ENCODE measurements around the gene EXOC4.
A peak's percentile ranks its signal among the peaks of the same experiment; 100 is the strongest.

EXOC4 gene

GRCh38 chr7:133479456-133480065 lies 226.7 kb downstream of the EXOC4 start:
- FAIRE-seq = no peak
- no peak for DNase-seq (ENCODE audit: insufficient read length, low spot score)

GRCh38 chr7:133480868-133481267 lies 228.0 kb downstream of the EXOC4 start:
- FAIRE-seq (no peak), DNase-seq (ENCODE audit: insufficient read length, low spot score) (no peak)

DNA sequence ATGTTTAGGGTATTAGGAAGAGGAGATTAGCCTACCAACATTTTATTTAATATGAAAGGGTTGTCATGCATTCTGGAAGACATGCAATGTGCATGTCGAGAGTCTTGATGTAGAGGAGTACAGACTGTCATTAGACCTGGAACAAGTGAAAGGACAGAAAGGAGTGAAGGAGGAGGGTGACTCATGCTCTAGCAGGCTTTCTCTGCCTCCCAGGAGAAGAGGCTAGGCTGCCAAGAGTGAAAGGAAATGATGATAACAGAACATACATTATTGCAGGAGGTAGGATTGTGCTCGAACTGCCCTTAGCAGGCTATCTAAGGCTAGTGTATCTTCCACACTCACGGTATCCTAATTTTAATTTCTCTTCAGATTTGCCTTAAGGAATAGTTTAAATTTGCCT lies 228.8 kb downstream of the EXOC4 start:
- no peak for FAIRE-seq

GRCh38 chr7:133482599-133482998 lies 229.7 kb downstream of the EXOC4 start:
- DNase-seq (ENCODE audit: insufficient read length, low spot score) (no peak), FAIRE-seq (no peak)

More for the DNA sequence above, 228.8 kb downstream of the EXOC4 start:
- DNase-seq (ENCODE audit: insufficient read length, low spot score) = peak; percentile 1

GRCh38 chr7:133484086-133484485 lies 231.2 kb downstream of the EXOC4 start:
- no peak for FAIRE-seq
- no peak for DNase-seq (ENCODE audit: insufficient read length, low spot score)

GRCh38 chr7:133489906-133490305 lies 237.0 kb downstream of the EXOC4 start:
- DNase-seq (ENCODE audit: insufficient read length, low spot score) (no peak), FAIRE-seq (no peak)

DNA sequence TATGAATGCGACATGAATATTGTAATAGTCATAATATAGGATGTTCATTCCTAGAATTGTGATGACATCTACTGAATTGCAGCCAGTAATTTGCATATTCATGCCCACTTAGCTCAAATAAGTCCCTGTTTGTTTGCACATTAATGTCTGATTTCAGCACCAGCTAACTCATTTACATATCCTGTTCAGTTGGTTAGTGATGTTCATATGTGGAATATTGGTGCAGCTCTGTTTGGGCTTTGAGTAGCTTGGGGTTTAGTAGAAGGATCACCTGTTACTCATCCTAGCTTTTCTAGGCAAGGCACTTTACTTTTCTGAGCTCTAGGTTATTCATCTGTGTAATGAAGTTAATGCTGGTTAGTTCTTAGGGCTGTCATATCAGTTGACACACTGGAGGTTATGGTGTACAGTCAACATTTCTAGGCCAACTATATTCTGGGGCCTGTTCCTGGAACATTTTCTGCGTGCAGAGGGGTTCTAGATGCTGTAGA lies 238.4 kb downstream of the EXOC4 start:
- no peak for FAIRE-seq
- DNase-seq (ENCODE audit: insufficient read length, low spot score) = no peak

DNA sequence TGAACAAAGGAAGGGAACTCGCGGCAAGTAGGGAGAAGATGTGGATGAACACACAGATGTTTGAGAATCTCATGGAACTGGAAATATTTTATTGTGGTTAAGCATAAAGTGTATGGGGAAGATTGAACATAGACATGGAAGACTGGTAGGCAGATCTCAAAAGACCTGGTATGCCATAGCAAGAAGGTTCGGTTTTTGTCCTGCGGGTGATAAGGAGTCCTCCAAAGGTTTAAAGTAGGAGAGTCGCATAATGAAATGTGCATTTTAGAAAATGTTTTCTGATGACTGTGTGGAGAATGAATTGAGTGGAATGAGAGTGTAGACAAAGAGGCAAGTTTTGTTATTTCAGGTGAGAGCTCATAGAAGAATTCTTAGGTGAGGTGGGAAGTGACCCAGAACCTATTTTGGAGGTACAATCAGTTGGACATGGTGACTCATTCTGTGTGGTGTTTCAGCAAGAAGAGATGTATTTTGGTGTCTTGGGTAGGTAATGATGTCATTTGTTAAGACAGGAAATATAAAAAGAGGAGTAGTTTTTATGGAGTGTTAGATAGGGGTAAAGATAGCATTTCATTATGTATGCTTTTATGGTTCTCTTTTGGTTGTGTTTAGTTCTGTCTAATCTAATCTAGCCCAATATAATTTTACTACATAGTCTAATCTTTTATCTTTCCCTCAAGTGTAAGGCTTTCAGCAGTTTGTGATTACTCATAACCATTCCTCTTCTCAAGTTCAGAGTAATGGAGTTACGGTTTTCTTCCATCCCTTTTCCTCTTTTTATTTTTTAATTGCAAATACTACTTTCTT lies 239.2 kb downstream of the EXOC4 start:
- DNase-seq (ENCODE audit: insufficient read length, low spot score) = no peak
- FAIRE-seq = no peak

DNA sequence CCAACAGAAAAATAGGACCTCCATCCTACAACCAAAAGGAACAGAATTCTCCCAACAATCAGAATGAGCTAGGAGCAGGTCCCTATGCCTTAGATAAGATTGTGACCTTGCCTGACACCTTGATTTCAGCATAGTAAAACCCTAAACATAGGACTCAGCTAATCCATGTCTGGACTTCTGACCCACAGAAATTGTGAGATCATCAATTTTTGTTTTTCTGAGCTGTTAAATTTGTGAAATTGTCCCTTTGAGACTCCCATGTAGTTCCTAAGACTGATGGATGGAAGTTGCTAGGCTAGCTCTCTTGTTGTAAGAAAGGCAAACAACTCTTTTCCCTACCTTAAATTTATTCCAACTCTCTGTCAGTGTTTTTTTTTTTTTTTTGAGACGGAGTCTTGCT lies 244.2 kb downstream of the EXOC4 start:
- no peak for FAIRE-seq
- DNase-seq (ENCODE audit: insufficient read length, low spot score) = no peak

DNA sequence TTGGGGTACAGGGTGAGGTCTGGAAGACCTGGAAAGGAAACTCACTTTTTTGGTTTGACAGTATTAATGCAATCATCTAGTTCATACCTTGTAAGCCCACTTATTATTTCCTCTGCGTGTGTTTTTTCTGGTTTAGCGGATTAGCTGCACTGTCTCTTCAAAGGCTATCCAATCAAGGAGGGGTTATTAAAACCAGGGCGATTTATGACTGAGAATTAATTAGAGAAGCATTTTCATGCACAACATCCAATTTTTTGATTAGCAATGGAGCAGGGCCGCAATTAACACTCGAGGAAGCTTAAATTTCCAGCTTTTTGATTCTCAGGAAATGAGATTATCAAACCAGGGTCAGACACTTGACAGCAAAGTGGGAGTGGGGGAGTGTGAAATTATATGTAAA lies 248.9 kb downstream of the EXOC4 start:
- DNase-seq (ENCODE audit: insufficient read length, low spot score) = no peak
- FAIRE-seq = no peak

DNA sequence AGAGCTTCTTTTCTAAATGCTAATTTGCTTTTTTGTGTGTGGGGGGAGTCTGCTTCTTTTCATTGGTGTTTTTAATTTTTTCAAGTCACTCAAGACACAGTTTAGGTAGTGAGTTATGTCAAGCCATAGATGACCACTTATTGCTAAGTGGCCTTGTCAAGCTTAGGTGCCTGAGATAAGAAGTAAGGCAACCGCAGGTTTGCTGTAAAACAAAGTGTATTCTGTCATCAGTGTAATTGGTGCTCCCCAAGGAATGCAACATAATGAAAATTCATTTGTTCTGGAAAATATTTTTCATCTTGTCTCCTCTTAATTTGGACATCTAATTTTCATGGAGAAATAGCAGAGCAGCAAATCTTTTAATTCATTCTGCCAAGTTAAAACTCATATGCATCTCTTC lies 249.6 kb downstream of the EXOC4 start:
- no peak for FAIRE-seq

DNA sequence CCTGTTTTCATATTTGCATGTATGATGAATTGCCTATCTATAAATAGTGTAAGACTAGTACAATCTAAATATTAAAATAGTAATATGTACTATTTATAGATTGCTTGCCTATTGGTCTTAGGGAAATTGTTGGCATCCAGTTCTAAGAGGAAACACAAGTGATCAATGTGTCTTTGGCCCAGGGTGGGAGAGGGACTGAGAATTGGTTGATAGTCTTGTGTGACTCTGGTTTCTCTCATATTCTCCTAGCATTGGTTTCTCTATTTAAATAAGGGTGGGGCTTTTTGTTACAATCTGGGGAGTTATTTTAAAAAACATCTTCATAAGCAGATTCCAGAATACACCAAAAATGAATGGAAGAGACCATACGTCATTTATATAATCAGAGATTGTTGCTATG lies 250.1 kb downstream of the EXOC4 start:
- FAIRE-seq (no peak), DNase-seq (ENCODE audit: insufficient read length, low spot score) (no peak)

More for the DNA sequence above, 249.6 kb downstream of the EXOC4 start:
- no peak for DNase-seq (ENCODE audit: insufficient read length, low spot score)

GRCh38 chr7:133504825-133505224 lies 251.9 kb downstream of the EXOC4 start:
- FAIRE-seq = no peak
- DNase-seq (ENCODE audit: insufficient read length, low spot score) = no peak

- DNase-seq (ENCODE audit: insufficient read length, low spot score) (no peak), FAIRE-seq (no peak)
Measured at GRCh38 chr7:133509822-133510221, 256.9 kb downstream of the EXOC4 start.

DNA sequence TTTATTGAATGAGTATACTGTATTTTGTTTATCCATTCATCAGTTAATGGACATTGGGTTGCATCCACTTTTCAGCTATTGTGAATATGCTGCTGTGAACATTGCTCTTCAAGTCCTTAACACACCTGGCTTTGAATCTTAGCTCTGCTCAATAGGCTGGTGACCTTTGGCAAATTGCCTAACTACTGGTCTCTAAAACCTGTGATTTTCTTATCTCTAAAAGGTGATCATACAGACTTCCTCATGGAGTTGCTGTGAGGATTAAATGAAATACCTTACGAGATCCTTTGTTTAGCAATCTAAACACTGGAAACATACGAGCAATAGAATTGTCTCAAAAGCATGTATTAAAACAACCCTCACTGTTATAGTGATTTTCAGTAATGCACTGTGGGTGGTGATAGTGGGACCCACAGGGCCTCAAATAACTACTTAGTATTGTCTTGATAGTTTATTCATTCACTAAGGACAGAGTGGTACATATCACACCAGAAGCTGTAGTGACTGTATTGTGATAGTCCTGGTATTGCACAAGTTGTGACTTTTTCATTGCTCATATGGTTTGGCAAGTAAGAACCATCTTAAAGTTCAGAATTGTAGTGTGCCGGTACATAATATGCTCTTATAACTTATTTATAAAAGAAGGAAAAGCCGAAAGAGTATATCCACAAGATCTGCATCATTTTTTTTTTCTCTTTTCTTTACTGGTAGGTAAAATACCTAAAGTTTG lies 257.6 kb downstream of the EXOC4 start:
- FAIRE-seq (no peak), DNase-seq (ENCODE audit: insufficient read length, low spot score) (no peak)

GRCh38 chr7:133511252-133511651 lies 258.4 kb downstream of the EXOC4 start:
- no peak for DNase-seq (ENCODE audit: insufficient read length, low spot score)

GRCh38 chr7:133511708-133512107 lies 258.8 kb downstream of the EXOC4 start:
- FAIRE-seq (no peak), DNase-seq (ENCODE audit: insufficient read length, low spot score) (no peak)

More at GRCh38 chr7:133511252-133511651, 258.4 kb downstream of the EXOC4 start:
- FAIRE-seq = no peak

- FAIRE-seq (no peak), DNase-seq (ENCODE audit: insufficient read length, low spot score) (no peak)
Measured at GRCh38 chr7:133512560-133512959, 259.7 kb downstream of the EXOC4 start.

GRCh38 chr7:133513608-133514007 lies 260.7 kb downstream of the EXOC4 start:
- FAIRE-seq = no peak
- no peak for DNase-seq (ENCODE audit: insufficient read length, low spot score)

- no peak for DNase-seq (ENCODE audit: insufficient read length, low spot score)
- FAIRE-seq = no peak
Measured at GRCh38 chr7:133514551-133514950, 261.7 kb downstream of the EXOC4 start.

DNA sequence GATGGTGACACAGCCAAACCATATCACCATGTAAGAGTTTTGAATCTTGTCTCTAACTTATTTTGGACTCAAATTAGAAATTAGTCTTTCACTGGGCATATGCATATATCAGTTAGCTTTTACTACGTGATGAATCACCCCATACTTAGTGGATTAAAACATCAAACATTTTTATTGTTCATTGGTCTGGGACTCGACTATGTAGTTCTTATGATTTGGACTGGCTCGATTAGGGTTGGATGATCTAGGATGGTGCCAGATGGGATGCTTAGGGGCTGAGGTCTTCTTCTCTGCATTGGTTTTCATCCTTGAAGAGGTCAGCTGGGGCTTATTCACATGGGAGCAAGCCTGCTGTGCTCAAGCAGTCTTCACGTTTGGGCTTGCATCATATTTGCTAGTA lies 264.9 kb downstream of the EXOC4 start:
- FAIRE-seq (no peak), DNase-seq (ENCODE audit: insufficient read length, low spot score) (no peak)
